NOMO-1 treated with dmso at 0.1 percent for 144 hours (cell line): ENCODE data around the gene TMEM150B.

Experiments
- DNase-seq: peaks from one replicate; lab custom pipeline; 2025; ENCODE audit not compliant: unreplicated experiment; lab: John Stamatoyannopoulos, UW

The TMEM150B gene

DNA sequence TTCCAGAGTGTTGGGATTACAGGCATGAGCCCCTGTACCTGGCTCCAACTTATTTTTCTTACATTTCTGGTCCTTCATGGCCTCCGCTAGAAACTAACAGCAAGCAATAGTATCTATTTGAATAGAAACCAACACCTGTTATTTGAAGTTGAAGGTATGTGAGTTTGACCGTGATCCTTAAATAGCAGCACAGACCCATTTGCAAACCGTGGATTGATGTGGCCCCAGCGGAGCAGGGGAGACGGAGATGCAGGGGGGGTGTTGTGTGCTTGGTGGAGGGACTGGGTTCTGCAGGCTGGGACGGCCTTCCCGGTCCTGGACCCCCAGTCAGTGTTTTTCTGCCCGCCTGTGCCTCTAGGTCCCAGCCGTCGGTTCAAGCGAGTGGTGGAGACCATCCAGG lies 16.9 kb downstream of the TMEM150B start:
- DNase-seq = no peak

DNA sequence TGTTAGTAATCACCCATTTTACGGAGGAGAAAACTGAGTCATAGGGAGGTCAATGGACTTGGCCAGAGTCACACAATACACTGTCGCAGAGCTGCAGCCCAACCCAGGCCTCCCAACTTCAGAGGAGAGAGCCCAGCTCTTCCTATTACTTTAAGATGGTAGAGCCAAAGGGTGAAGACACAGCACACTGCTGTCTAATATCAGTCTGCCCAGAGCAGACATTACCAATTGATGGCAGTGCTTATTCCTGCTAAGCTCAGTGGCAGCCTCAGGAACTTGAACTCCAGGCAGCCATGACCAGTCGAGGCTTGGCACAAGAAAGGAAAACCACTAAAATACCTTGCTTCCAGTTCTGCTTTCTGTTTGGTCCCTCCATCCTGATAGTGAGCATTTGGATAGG lies 18.4 kb downstream of the TMEM150B start:
- no peak for DNase-seq

DNA sequence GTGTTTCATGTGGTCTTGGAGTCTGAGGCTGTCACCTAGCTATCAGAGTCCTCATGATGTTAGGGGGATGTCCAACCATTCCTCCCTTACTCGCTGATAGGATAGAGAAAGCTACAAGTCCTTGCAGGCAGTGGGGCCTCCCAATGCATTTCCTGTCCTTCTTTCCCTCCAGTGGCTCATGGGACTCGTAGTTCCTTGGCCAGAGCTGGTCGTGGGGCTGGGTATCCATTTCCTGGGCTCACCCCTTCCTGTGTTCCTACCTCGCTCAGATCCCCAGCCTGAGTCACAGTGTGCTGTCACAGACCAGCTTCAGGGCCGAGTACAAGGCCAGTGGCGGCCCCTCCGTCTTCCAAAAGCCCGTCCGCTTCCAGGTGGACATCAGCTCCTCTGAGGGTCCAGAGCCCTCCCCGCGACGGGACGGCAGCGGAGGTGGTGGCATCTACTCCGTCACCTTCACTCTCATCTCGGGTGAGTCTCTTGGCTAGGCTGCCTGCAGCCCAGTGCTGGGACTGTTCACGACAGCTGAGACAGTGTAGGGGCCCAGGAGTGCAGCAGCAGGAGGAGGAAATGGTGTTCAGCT lies 19.1 kb downstream of the TMEM150B start:
- no peak for DNase-seq

DNA sequence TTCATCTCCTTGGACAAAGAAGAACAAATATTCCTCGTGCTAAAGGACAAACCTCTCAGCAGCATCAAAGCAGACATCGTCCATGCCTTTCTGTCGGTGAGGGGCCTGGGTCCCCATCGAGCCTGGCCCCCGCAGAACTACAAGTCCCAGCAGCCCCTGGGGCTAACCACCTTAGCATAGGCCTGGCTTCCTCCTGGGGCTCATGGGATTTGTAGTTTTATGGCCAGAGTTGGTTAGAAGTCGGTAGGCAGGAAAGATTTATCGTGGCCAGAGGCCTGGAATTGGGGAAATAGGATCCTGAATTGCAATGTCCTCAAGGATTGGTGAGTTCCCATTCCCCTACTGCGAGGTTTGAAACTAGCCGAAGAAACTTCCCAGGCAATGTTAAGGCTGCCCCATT lies 19.6 kb downstream of the TMEM150B start:
- peak; percentile 23 for DNase-seq

DNA sequence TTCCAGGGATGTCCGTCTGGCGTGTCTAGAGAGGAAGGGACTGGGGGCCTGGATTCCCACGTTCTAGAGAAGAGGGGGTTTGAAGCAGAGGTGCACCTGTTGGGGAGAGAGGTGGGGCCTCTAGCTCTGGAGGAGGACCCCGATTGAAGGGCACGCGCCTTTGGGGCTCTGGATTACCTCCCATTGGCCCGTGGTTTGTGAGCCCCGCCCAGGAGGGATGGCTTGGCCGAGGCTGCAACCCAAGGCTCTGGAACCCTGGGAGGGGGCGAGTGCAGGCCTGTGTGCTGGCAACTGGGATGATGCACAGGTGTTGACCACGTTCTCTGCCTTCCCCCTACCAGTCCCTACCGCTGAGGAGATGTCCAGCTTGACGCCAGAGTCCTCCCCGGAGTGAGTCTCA lies 20.2 kb downstream of the TMEM150B start:
- no peak for DNase-seq

DNA sequence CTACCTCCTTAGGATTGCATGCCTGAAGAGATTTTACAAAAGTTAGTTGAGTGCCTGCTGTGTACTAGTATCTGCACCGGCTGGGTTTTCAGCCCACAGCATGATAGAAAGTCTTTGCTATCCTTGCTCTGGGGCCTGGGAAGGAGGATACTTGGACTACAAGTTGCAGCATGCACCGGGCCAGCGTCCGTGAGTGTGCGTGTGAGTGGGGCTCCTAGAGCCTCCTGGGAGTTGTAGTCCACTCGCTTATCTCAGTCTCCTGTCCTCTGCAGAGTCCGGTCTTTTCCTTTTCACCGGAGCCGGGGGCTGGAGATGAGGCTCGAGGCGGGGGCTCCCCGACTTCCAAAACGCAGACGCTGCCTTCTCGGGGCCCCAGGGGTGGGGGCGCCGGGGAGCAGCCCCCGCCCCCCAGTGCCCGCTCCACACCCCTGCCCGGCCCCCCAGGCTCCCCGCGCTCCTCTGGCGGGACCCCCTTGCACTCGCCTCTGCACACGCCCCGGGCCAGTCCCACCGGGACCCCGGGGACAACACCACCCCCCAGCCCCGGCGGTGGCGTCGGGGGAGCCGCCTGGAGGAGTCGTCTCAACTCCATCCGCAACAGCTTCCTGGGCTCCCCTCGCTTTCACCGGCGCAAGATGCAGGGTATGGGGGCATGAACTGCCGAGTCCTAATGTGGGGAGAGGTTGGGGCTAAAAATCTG lies 20.7 kb downstream of the TMEM150B start:
- DNase-seq = peak; percentile 15

DNA sequence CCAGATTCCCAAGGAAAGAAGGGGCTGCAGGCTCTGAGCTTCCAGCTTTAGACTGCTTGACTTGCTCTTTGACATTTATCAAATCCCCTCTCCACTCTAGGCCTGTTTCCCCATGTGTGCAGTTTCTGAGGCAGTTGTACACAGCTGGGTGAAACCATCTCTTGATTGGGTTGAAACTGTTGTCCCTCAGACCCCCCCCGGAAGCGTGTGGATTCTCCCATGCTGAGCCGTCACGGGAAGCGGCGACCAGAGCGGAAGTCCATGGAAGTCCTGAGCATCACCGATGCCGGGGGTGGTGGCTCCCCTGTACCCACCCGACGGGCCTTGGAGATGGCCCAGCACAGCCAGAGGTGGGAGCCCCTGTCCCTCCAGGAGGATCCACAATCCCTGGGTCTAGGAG lies 21.7 kb downstream of the TMEM150B start:
- DNase-seq = no peak

DNA sequence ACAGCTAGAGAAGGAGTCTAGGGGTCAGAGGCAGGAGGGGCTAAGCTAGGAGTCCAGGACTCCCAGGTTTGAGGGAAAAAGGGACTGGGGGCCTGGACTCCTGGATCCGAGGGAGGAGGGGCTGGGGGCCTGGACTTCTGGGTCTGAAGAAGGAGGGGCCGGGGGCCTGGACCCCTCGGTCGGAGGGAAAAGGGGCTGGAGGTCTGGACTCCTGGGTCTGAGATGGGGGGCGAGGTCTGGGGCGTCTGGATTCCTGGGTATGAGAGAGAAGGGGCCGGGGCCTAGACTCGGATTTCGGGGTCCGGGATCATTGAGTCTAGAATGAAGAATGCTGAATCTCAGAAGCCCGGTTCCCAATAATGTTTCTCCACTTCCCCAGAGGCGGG lies 22.8 kb downstream of the TMEM150B start:
- no peak for DNase-seq

DNA sequence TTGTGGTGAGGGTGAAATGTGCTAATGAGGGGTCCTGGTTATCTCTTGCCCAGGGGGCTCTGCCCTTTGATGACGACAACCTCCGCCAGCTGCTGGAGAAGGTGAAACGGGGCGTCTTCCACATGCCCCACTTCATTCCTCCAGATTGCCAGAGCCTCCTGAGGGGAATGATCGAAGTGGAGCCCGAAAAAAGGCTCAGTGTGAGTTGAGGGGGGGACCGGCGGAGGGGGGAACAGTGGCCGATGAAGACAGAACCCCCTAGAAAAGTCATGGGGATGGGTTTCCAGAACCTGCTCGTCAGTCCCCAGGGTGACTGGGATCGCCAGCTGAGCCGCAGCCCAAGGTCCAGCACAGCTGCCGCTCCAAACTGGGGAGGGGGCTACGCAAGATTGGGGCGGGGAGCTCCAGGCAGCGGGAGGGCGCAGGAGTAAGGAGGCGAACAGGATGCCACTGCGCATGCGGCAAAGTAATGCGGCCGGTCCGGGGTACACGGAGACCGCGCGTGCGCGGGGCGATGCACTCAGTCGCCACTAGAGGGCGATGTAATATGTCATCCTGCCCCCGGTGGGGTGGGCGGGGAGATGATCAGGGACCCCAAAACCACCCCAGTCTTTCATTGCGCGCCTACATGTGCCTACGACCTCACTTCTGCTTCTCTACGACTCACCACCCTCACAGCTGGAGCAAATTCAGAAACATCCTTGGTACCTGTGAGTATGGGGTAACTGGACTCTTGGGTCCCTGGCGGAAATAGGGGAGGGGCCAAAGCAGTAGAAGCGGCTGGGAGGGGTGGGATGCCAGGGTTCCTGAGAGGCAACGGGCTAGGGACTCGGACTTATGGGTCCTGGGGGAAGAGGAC lies 23.5 kb downstream of the TMEM150B start:
- peak; percentile 33 for DNase-seq

DNA sequence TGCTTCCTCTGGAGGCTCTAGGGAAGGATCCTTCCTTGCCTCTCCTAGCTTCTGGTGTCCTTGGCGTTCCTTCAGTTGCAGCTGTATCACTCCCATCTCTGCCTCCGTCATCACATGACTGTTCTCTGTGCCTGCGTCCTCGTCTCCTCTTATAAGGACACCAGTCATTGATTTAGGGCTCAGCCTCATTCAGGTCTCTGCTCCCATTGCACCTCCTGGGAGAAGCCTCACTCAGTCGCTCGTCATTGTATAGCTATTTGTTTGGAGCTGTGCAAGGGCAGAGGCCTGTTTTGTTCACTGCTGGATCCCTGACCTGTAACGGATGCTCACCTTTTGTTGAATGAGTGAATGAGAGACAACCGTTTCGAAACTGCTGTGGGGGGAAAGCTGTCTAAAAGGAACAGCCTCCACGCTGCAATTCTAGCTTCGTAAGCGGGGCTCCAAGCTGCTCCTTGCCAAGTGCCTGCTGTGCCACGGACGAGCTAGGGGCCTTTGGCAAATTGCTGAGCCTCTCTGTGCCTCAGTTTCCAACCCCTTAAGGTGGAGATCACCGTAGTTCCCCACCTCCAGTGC lies 24.2 kb downstream of the TMEM150B start:
- DNase-seq = no peak

DNA sequence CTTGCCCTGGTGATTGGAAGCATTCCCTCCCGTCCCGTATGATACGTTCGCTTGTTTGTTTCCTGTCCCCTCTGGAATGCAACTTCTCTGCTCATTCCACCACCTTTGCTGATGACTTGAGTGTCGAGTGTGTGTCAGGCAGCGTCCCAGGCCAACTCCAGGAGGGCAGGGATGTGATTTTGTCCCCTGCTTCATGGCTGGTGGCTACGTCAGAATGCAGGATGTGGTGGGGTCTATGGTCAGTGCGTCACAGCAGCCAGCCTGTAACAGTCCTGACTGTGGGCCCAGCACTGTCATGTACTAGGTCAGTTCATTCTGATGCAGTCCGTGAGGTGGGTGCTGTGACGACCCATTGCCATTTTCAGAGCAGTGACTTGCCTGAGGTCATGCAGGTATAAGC lies 25.1 kb downstream of the TMEM150B start:
- DNase-seq = no peak

DNA sequence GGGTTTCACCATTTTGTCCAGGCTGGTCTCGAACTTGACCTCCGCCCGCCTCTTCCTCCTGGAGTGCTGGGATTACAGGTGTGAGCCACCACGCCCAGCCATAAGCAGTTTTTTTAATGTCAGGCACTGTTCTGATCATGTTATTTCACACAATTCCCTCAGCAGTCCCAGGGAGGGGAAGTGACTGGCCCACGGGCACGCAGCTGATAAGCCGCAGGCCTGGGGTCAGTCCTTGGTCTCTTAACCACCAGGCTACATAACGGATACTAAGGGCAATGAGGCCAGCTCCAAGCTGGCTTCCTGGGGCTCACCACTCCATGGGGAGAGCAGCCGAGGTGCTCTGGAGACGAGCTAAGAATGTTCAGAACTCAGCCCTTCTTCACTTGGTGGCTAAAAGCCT lies 27.9 kb downstream of the TMEM150B start:
- DNase-seq = no peak

DNA sequence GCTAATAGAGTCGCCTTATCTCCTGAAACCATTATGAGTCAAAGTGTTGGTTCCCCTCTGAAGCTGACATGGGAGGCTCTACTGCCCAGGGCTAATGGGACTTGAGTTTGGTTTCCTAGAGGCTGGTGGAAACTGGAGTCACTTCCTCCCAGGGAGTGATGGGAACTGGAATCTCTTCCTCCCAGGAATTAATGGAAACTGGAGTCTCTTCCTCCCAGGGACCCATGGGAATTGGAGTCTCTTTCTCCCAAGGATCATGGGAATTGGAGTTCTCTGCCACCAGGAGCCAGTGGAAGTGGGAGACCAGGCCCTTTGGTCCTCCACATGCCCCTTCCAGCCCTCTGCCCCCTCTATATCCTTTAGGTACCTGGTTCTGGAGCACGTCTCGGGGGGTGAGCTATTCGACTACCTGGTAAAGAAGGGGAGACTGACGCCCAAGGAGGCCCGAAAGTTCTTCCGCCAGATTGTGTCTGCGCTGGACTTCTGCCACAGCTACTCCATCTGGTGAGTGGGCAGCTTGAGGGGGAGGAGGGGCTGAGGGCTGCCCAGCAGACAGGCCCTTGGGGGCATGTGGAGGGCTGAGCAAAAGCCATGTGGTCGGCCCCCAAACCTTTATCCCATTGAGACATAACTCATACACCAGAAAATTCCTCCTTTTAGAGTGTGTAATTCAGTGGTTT lies 35.9 kb downstream of the TMEM150B start:
- no peak for DNase-seq

DNA sequence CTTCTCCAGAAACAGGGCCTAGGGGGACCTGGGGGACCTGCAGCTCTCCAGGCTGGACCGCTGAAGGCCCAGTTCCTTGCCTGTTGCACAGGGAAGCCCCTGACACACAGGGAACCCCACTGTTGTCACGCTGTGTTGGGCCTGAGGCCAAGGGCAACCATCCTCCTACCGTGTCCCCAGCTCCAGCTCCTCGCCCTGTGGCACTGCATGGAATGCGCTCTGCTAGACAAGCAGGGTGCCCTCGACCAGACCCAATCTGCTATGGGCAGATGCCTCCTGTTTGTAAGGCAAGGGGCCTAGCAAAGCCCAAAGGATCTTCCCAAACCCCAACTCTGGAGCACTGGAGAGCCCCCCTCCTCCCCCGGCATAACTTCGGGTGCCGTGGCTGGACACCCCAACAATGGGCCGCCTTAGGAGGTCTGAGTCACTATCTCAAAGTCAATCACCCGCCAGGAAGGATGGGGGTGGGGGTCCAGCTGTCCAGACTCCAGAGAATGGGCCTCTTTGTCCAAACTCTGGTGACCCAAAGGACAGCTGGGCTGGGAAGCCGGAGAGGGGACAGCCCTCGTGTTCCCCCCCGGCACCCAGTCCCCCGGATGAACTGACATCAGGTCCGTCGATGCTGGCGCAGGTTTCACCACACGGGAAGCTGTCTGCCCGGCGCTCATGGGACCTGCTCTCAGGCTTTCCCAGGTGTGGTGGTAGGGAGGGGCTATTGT lies 37.6 kb downstream of the TMEM150B start:
- no peak for DNase-seq

DNA sequence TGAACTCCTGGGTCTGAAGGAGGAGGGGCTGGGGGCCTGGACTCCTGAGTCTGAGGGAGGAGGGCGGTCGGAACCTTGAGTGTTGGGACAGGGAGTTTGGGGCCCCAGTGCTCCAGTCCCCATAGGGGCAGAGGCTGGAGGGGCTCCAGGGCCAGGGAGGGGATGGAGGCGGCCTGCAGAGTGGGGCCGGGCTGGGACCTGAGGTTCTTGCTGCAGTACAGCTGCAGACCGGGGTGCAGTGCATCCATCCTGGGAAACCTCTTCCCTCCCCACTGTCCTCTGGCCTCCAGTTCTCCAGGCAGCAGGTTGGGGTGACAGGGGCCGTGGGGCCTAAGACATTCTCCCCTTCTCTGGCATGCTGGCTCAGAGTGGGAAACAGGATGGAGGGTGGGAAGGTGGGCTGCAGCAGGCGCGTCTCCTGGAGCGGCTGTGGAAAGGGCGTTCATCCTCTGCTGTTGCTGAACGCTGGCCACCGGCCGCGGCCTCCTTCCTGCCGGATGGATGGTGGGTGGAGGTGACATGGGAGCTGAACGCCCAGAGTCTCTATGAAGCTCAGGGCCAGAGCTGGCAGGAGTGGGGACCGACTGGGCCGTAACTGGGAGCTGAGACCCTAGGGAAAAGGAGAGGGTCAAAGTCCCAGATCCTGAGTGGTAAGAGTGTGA lies 39.8 kb downstream of the TMEM150B start:
- DNase-seq = no peak

DNA sequence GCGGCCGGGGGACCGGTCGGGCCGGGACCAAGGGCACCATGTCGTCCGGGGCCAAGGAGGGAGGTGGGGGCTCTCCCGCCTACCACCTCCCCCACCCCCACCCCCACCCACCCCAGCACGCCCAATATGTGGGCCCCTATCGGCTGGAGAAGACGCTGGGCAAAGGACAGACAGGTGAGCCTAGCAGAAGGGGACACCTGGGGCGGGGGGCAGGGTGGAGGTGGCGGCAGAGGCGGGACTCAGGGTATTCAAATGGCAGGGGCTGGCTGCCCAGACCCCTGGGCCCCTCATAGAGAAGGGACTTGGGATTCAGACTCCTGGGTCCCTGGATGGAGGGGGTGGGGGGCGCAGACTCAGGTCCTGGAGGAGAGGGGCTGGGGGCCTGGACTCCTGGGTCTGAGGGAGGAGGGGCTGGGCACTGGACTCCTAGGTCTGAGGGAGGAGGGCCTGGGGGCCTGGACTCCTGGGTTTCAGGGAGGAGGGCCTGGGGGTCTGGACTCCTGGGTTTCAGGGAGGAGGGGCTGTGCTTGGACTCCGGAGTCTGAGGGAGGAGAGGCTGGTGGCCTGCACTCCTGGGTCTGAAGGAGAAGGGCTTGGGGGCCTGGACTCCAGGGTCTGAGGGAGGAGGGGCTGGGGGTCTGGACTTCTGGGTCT lies 40.6 kb downstream of the TMEM150B start:
- DNase-seq = no peak

DNA sequence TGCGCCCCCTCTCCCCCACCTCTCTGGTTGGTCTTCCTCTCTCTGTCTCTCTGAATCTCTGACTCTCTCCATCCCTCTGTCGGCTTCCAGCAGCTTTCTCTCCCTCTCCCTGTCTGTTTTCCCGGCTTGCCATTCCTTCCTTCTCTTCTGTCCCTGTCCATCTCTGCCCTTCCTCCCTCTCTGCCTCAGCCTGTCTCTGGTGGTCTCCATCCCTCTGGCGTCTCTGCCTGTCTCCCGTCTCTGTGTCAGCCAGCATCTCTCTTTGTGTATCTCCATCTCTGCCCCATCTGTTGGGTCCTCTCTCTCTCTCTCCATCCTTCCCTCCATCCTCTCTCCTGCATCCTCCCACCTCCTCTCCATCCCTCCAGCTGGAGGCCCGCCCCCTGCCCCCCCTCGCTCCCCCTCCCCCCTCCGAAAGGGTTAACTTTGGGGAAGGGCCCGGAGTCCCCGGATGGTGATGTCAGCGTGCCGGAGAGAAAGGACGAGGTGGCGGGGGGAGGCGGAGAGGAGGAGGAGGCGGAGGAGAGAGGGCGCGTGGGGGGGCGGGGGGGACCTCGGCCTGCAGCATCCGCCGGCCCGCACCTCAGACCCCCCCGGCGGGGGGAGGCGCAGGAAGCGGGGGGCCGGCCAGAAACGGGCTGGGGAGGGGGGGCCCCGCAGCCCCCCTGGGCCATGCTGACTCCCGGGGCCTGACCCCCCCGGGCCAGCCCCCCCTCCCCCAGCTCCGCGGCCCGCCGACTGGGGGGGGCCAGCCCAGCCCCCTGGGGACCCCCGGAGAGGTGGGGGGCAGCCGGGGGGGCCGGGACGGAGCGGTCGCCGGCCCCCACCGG lies 41.4 kb downstream of the TMEM150B start, which contains the start of gene BRSK1:
BRSK1 (plus strand) TSS at position 450 of the 830 bp plus-strand sequence. CDS start 446 bp downstream, outside the sequence.
- no peak for DNase-seq

DNA sequence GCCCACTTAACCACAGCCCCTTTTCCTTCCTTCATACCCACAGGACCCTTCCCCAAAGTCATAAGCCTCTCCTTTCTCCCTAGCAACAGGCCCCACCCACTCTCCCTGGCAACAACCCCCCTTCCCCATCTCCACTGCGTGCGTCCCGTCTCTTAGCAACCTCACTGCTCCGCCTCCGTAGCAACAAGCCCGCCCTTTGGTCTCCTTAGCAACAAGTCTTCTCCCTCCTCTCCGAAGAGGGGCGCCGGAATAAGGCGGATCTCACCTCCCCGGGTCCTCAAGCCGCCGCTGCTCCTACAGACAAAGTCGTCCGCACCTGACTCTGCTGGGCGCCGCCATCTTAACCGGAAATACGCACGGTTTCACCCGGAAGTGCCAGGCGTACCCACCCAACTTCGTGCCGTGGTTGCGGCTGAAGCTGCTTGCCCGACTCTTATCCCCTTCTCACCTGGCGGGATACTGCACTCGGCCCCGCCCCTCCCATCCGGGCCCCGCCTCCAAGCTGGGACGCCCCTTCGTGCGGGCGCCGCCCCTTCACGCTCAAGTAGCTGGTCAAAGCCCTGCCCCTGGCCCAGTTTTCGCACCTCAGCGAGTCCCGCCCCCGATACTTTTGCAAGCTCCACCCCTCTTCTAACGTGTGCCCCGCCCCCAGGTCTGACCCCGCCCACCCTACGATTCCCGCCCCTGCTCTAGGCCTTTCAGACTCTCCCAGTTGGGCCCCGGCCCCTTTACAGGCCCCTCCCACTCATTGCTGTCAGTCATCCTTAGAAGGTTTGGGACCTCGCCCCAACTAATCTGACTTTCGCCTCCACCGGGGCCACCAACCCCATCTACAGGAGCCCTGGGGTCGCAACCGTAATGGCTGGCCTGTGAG lies 45.1 kb downstream of the TMEM150B start, which contains the start of gene HSPBP1:
HSPBP1 (minus strand) TSS at position 341 of the 874 bp plus-strand sequence. CDS start 502 bp downstream, outside the sequence.
- peak; percentile 100 for DNase-seq
